ENCODE measurements around the gene AGPAT4. TPM values are rescaled to one million over a fixed set of nuclear protein-coding genes. Genes with fewer than 3 reads are reported as not detected.
A peak's percentile ranks its signal among the peaks of the same experiment; 100 is the strongest.

AGPAT4 gene
- total RNA-seq, 1 donor from 2014 or later = 15.3 TPM

- DNase-seq = no peak
Observed at GRCh38 chr6:161108916-161109315, 164.9 kb downstream of the AGPAT4 start.

DNA sequence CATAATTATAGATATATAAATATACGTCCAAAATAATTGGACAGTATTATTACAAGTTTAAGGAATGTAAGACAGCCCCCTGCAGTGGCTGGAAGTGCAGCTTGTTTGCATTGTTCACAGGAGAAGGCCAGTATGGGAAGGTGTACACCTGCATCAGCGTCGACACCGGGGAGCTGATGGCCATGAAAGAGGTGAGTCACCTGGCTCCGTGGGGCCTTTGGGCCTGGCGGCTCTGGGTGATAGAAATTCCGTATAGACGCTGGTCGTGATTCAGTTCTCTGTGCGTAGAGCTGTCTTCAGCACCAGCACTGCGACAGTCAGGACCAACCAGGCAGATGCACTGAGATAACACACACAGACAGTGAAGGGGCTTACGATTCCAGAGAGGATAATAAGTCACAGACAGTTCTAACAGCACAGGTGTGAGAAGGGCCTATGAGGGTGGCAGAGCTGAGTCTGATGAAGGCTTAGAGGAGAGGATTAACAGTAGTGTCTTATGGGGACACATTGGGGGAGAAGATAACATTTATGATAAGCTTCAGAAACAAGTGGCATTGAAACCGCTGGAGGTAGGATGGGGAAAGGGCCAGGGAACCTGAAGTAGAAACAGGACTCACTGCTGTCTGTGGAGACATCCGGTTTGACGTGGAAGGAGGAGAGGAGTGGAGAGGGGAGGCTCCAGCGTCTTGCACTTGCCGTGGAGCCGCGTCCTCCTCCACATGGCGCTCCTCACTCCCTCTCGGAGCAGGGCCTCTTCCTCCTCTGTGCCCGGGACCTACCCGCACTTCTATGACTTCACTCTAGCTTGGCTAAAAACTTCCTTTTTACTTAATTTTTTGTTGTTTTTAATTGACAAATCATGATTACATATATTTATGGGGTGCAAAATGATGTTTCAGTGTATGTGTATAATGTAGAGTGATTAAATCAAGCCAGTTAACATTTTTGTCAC lies 165.8 kb downstream of the AGPAT4 start:
- no peak for DNase-seq

DNA sequence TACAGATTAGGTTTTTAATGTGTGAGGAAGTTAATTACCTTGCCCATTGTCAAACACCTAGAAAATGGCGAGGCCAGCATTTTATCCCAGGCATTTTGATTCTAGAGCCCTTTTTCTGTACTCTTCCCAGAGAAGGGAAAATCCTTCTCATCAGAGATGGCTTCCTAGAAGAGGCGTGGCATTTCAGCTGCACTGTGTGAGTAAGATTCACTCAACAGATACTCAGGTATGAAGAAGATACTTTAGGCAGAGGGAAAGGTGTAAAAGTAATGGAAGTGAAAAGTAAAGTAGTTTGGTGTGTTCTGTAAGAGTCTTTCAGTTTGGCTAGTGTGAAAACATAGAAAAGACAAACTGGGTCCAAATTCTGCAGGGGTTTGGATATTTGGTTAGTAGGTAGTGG lies 168.5 kb downstream of the AGPAT4 start:
- no peak for DNase-seq

DNA sequence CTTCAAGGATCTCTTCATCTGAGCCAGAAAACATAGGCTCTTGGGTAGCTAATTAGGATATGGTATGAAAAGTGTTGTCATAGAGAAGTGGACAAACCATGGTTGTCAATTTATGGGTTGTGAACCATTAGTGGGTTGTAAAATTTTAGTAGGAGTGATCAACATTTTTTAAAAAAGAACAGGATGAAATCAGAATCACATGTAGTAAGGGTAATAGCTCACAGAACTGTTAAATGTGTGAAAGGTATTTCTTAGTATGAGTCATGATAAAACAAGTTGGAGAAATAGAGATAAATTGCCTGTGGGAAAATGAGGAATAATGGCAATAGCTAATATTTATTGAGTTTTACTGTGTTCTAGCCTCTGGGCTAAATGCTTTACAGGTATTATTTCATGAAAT lies 168.9 kb downstream of the AGPAT4 start:
- no peak for DNase-seq

DNA sequence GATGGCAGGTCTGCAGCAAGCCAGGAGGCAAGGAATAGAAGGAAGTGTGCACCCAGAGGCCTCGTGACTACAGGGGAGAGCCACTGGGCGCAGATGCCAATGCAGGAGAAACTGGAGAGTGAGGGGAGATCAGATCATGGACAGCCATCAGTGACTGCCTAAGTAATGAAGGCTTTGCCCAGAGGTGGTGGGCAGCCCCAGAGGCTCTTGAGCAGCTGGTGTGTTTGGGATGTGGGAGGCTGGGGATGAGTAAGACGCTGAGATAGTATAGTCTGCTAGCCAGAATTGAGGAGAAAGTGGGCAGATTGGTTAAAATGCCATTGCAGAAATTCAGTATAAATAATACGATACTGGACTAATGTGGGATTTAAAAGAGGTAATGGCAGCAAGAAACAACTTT lies 170.4 kb downstream of the AGPAT4 start:
- DNase-seq = no peak

DNA sequence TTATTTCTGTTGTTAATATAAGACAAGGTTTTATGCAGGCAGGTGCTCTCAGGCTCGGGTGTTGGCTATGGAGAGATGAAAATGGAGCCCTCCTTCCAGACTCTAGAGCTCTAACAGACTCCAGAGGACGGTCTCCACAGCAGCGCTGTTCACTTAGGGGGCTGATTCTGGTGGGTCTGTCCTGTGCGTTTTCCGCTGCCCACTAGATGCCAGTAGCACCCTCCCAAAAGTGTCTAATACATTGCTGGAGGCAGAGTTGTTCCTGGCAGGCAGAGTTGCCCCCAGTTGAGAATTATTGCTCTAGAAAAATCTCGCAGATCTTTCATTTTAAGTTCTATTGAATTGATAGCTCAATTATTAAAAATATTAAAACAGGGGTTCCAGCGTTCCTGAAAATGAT lies 172.3 kb downstream of the AGPAT4 start:
- DNase-seq = peak; percentile 37

DNA sequence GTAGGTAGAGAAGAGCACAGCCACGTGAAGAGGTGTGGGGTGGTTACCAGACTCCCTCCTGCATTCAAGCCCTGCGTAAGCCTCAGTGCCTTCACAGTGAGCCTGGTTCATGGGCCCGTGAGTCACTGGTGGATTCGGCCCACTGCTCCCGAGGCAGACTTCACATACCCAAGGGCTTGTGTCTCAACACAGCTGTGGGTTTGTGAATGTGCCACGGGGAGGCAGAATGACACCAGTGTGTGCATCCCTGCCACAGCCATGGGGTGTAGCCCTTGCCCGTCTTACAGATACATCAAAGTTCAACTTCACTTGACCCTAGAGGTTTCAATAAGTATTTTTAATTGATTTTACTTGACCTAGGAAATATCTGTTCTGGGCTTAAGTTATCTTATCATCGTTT lies 173.8 kb downstream of the AGPAT4 start:
- no peak for DNase-seq

GRCh38 chr6:161095916-161096315 lies 177.9 kb downstream of the AGPAT4 start:
- DNase-seq = no peak

GRCh38 chr6:161094955-161095354 lies 178.9 kb downstream of the AGPAT4 start:
- DNase-seq = peak; percentile 10

DNA sequence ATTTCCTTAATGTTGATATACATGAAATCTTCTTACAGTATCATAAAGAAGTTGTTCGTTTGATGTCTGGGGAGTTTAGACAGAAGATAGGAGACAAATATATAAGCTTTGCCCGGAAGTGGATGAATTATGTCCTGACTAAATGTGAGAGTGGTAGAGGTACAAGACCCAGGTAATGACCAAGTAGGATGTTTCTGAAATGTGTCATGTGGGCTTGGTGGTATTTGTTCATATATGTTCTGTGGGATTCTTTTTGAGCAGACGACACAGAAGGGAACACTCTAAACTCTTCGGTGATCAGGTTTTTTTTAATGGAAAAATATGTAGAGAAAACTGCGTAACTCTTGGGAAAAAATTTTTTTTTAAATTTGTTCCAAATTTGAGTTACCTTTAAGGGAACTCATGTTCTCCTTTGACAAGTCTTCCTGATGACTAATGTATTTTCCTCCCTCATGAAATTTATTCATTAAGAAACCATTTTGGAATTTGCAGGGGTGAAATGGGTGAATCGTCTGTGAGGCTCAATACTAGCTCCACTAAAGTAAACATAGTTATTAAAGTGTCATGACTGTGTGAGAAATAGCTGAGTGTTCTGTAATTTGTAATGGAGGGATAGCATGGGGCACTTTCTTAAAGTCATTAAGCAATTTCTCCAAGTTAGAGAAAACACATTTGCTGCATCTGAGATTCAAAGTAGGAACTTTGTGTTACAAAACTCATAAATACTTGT lies 181.7 kb downstream of the AGPAT4 start:
- DNase-seq = no peak

GRCh38 chr6:161091151-161091550 lies 182.7 kb downstream of the AGPAT4 start:
- no peak for DNase-seq

DNA sequence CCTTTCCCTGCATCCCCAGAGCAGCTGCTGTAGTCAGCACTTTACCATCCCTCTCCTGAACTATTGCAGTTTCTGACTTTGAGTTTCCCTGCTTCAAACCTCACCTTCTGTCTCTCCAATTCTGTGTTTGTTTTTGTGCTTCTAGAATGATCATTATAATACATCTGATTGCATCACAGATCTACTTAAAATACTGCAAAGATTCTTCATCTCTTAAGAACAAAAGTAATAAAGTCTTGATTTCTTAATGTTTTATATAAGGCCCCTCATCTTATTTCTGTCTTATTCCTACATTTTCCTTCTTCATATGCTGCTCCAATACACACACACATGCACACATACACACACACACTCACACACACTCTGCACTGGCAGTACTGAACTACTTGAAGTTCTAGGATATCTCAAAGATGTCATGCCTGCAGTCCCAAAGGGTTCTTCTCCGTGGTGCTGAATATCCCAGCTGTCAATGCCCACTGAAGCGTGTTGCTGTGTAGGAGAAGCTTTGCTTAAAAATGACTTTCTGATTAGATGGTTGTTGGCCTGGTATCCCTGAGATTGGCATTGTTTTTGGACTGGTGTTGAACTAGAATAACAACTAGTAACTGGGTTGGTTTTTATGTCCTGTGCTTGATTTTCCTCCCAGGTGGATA lies 185.1 kb downstream of the AGPAT4 start:
- peak; percentile 21 for DNase-seq

- no peak for DNase-seq
Observed at GRCh38 chr6:161085246-161085645, 188.6 kb downstream of the AGPAT4 start.

- DNase-seq = no peak
Observed at GRCh38 chr6:161082215-161082614, 191.6 kb downstream of the AGPAT4 start.

GRCh38 chr6:161080263-161080970 lies 193.4 kb downstream of the AGPAT4 start:
- DNase-seq = no peak

Measured in dermis blood vessel endothelial cell (primary cell).